HG02840 (cell line): ENCODE data around the gene SPRED1.
"Not testable (repeated sequence)": the region's sequence is repeated elsewhere in the genome, so short reads cannot be mapped to it uniquely, and the experiment has no call there.

ENCODE experiments used
- ATAC-seq: cut with Tn5 transposase; IDR thresholded peaks from one replicate; pipeline ENCODE4 v1.9.1; 2021; ENCODE audit warnings: mild to moderate bottlenecking, moderate library complexity, moderate number of reproducible peaks; ENCODE audit not compliant: unreplicated experiment, low FRiP score

Gene SPRED1

DNA sequence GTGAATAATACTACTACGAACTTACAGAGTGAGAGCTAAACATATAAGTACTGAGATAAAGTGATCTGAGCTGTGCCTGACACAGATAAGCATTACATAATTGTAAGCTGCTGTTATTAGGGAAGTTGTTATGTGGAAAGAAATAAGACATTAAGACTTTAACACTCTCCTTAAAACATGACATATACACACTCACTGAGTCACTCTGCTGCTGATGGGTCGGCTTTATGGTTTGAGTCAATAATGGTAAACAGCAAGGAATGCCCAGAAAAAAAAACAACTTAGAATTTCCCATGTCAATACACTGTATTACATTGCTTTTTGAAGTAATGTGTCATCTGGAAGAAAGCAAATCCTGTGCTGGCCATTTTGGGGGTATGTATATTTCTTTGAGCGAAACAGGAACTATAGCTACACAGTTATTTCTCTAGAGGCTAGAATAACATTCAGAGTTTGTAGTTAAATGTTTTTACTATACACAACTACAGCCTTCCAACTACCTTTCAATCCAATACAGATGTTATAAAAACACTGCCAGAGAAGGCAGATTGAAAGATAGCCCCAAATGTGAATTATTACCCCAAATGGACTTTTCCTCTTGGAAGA, 22.8 kb upstream of the SPRED1 start:
- no peak for ATAC-seq

- no peak for ATAC-seq
These were observed 21.2 kb upstream of the SPRED1 start for GRCh38 chr15:38231436-38231835.

- ATAC-seq, result not testable (repeated sequence)
These were observed 15.6 kb upstream of the SPRED1 start for GRCh38 chr15:38237021-38237420.

DNA sequence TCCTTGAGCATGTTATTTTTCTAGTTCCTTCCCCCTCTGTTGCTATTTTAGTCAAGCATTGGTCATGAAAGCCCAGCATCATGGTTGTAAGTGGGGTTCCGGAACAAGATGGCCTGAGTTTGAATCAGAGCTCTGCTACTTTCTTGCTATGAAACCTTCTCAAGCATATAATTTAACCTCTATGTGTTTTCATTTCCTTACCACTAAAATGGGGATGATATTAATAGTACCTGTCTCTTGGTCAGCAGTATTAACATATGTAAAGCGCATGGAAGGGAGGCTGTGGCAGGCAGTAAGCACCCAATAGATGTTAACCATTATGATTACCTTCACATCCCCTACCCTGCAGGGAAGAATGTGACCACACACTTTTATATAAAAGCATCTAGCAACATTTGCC, 14.3 kb upstream of the SPRED1 start:
- ATAC-seq, result no peak

GRCh38 chr15:38242055-38242454, 10.6 kb upstream of the SPRED1 start:
- ATAC-seq, result peak; percentile 89

DNA sequence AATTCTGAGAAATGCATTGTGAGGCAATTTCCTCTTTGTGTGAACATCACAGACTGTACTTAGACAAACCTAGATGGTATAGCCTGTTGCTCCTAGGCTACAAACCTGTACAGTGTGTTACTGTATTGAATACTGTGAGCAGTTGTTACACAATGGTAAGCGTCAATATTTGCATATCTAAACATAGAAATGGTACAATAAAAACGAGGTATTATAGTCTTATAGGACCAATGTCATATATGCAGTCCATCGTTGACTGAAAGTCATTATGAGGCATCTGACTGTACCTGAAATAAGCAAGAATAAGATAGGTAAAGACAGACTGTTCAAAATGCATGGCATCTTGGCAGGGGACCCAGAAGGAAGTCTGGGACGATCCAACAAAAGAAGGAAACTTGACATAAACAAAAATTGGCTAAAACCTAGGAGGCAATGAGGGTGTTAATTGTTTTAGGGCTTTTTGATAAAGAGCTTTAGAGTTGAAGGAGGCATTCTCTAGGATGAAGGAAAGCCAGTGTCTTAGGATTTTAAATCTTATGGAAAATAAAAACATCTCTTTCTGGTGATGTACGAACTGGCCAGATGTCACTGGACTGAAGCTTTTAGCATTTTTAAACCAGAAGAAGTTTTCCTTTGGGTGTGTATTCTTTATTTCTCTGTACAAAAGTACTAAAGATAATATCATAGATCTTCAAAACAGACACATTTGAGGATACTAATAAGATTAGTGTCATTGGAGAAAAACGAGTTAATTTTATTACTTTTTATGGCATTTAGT, 9.2 kb upstream of the SPRED1 start:
- no peak for ATAC-seq

GRCh38 chr15:38247336-38247735, 5.3 kb upstream of the SPRED1 start:
- no peak for ATAC-seq

GRCh38 chr15:38253351-38253781, 730 bp downstream of the SPRED1 start:
- no peak for ATAC-seq

GRCh38 chr15:38254051-38254883, 1.6 kb downstream of the SPRED1 start:
- ATAC-seq, result no peak

DNA sequence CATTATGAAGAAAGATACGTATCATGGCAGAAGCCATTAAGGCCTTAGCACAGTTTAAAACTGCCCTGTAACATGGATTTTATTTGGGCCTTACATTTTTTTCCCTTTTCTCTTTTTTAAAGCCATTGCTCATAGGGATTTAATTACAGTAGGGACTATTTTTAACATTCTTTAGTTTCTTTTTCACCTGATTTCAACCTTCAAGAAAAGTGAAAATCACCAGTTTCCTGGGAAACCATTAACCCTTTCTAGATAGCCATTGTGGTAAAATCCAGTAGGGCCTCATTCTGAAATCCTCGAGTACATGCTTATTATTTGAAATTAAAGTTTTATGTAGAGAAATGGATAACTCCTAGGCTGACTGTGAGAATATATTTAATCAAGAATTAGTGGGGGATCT, 3.1 kb downstream of the SPRED1 start:
- ATAC-seq, result no peak

DNA sequence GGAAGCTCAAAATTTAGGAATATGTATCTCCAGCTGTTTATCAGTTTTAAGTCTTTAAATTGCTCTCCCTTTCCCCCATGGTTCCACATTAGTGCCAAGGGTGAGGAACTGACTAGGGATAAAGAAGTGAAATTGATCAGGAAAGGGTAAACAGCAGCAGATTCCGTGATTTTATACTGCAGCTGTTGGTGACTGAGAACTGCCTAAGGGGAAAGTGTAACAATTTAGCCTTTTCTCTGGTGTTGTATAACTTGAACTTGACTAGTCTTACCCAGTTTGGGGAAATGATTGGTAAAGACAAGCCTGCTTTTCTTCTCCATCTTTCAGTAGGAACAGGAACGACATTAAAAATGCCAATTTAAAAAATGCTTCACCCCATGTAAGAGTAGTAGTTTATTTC, 5.0 kb downstream of the SPRED1 start:
- no peak for ATAC-seq

DNA sequence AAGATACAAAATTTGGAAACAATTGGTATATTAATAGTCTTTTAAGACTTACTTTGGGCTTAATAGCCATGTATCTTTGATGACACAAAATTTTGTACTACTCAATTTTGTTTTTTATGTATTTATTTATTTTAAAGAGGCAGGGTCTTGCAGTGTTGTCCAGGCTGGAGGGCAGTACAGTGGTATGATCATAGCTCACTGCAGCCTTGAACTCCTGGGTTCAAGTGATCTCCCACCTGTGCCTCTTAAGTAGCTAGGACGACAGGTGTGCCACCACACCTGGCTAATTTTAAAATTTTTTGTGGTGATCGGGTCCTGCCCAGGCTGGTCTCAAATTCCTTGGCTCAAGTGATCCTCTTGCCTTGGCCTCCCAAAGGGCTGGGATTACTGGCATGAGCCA, 6.5 kb downstream of the SPRED1 start:
- ATAC-seq, result no peak

DNA sequence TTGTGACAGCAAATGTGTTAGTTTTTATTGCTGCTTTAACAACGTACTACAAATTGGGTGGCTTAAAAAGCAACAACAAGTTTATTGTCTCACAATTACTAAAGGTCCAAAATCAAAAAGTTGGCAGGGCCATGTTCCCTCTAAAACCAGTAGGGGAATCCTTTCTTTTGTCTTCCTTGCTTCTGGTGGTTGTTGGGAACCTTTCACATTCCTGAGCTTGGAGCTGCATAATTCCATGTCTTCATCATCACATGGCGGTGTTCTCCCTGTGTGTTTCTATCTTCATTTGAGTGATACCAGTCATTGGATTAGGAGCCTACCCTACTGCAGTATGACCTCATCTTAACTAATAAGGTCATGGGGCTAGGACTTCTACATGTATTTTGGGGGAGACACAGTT, 7.4 kb downstream of the SPRED1 start:
- no peak for ATAC-seq

GRCh38 chr15:38263251-38263650, 10.6 kb downstream of the SPRED1 start:
- no peak for ATAC-seq

GRCh38 chr15:38263996-38264395, 11.4 kb downstream of the SPRED1 start:
- no peak for ATAC-seq

DNA sequence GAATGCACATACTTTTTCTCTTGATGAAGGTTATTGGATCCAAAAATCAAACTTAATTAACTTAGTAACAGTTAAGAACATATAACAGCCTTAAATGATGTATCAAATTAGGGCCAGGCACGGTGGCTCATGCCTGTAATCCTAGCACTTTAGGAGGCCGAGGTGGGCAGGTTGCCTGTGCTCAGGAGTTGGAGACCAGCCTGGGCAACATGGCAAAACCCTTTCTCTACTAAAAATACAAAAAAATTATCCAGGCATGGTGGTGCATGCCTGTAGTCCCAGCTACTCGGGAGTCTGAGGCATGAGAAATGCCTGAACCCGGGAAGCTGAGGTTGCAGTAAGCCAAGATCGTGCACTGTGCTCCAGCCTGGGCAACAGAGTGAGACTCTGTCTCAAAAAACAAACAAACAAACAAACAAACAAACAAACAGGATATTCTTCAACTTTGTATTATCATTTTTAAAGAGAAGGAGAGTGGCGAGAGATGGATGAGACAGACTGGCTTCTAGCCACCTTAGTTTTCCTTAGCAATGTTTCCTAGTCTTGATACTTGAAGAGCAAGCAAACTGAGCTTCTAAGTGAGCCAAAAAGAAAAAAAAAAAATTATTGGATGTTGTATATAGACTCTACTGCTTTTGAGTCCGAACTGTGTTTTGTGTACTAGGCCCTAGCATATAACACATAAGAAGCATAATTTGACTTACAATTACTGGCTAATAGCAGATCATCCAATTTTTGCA, 13.8 kb downstream of the SPRED1 start:
- no peak for ATAC-seq

DNA sequence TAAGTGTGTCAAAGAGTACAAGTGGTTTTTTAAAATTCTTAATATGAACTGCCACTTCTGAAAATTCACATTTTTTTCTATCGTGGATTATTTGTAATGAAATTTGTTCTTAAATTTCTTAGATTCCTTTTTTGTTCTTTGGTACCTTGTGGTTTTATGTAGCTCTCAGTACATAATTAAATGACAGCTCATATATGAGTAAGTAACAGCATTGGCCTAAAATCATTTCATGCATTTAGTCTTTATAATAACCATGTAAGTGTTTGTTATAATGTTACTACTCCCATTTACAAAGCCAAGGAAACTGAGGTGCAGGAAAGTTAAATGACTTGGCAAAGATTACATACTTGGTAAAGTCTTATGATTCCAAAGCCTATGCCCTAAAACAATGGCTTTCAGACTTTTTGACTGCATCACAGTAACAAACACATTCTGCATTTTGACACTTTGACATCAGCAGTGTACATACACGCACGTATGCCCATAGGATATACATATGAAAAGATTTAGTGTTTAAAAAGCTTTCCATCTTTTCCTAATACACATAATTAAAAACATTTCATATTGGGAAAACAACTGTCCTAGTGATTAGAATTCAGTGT, 14.9 kb downstream of the SPRED1 start:
- no peak for ATAC-seq

DNA sequence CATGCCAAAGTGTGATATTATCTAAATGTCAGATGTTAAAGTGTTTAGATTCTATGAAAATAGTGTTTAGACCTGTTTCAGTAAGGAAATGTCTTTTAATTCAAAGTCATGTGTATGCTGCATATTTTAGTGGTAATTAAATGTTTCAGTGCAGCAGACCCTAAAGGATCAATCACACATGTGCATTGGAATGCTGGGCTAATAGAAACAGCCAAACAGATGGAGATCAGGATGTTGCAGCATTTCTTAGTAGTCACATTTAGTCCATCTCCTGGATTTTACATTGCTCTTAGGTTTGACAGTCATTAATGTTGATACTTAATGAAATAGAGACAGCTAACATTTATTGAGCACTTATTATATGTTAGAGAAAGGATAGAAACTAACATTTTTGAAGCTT, 18.5 kb downstream of the SPRED1 start:
- no peak for ATAC-seq

GRCh38 chr15:38271895-38272294, 19.3 kb downstream of the SPRED1 start:
- ATAC-seq, result no peak

- not testable (repeated sequence) for ATAC-seq
These were observed 19.8 kb downstream of the SPRED1 start for GRCh38 chr15:38272431-38272830.
